OCI-LY7 (cell line): ENCODE results near the gene ERCC6L2. TPM values are rescaled to one million over a fixed set of nuclear protein-coding genes. Genes with fewer than 3 reads are reported as not detected.

ENCODE experiments used
- BruUV-seq: library from RNA; stranded (reverse); fragments of 400-500 nt; replicated peaks from 2 replicates; lab custom pipeline; 2021; lab: Mats Ljungman, UMichigan
- CTCF ChIA-PET: fragments of 300-600 bp; sonication (Branson Sonifier 250); formaldehyde crosslinking; loops from one replicate; lab custom pipeline; 2022; ENCODE audit warnings: antibody characterized with exemption; ENCODE audit not compliant: unreplicated experiment; lab: Charles Lee
- POLR2A ChIA-PET: fragments of 300-600 bp; sonication (Branson Sonifier 250); formaldehyde crosslinking; loops from one replicate; lab custom pipeline; 2022; ENCODE audit warnings: antibody characterized with exemption; lab: Charles Lee
- DNase-seq: peaks from one replicate; pipeline ENCODE4 v3.0.0-alpha.2; 2015; ENCODE audit warnings: low spot score
- H2AFZ ChIP-seq: fragments of 200-600 bp; sonication (generic), shearing (Covaris generic); 2 replicates; pipeline ENCODE4 v1.6.1; 2014; ENCODE audit warnings: mild to moderate bottlenecking, antibody characterized with exemption, low read length, moderate library complexity
- H3K27ac ChIP-seq: fragments of 200-600 bp; sonication (generic); 2 replicates; pipeline ENCODE4 v1.5.1; 2014; ENCODE audit warnings: mixed run types, low read depth, mild to moderate bottlenecking, moderate library complexity, low read length, inconsistent platforms; ENCODE audit not compliant: poor library complexity, severe bottlenecking
- H3K36me3 ChIP-seq: fragments of 200-600 bp; sonication (generic); 2 replicates; pipeline ENCODE4 v1.6.1; 2014; ENCODE audit warnings: mild to moderate bottlenecking, antibody characterized with exemption, low read length, moderate library complexity, mixed read lengths; ENCODE audit not compliant: insufficient read depth
- H3K4me1 ChIP-seq: fragments of 200-600 bp; sonication (generic); 2 replicates; pipeline ENCODE4 v1.5.1; 2014; ENCODE audit warnings: mild to moderate bottlenecking, low read length; ENCODE audit not compliant: insufficient read depth, poor library complexity, severe bottlenecking
- H3K4me2 ChIP-seq: fragments of 200-600 bp; sonication (generic); 2 replicates; pipeline ENCODE4 v1.6.1; 2014; ENCODE audit warnings: mild to moderate bottlenecking, low read length
- H3K4me3 ChIP-seq: fragments of 200-600 bp; sonication (generic); 2 replicates; pipeline ENCODE4 v1.5.1; 2014; ENCODE audit warnings: mild to moderate bottlenecking, low read depth, low read length; ENCODE audit not compliant: poor library complexity, severe bottlenecking
- H3K79me2 ChIP-seq: fragments of 200-600 bp; sonication (generic); 2 replicates; pipeline ENCODE4 v1.6.1; 2016; ENCODE audit warnings: low read depth, mild to moderate bottlenecking, low read length, moderate library complexity, mixed read lengths; ENCODE audit not compliant: insufficient read depth
- H3K9me2 ChIP-seq: fragments of 200-600 bp; sonication (generic); 2 replicates; pipeline ENCODE4 v1.6.1; 2016; ENCODE audit warnings: mild to moderate bottlenecking, low read length, mixed read lengths; ENCODE audit not compliant: insufficient read depth
- H3K9me3 ChIP-seq: fragments of 200-600 bp; sonication (generic); 2 replicates; pipeline ENCODE4 v1.6.1; 2014; ENCODE audit warnings: mild to moderate bottlenecking, mixed run types, low read length, mixed read lengths
- H4K20me1 ChIP-seq: fragments of 200-600 bp; sonication (generic); 2 replicates; pipeline ENCODE4 v1.6.1; 2014; ENCODE audit warnings: mild to moderate bottlenecking, antibody characterized with exemption, low read length, moderate library complexity, mixed read lengths; ENCODE audit not compliant: insufficient read depth
- EZH2phosphoT487 ChIP-seq: fragments of 200-600 bp; sonication (generic); IDR thresholded peaks from 2 replicates; pipeline ENCODE4 v1.6.1; 2018; ENCODE audit warnings: low read depth, borderline replicate concordance, mild to moderate bottlenecking, mixed run types, antibody characterized with exemption, low read length, moderate library complexity, mixed read lengths
- intact Hi-C: fragments of 100-400 bp; cut with micrococcal nuclease; formaldehyde crosslinking; loops from one replicate; pipeline ENCODE4 v1.10.0; 2022; ENCODE audit not compliant: unreplicated experiment
- small RNA-seq: library from RNA; depleted of rRNA; stranded (forward); fragments of <200 nt; gene quantifications from one replicate; pipeline ENCODE3, GENCODE V24; 2014
- total RNA-seq, 2 experiments: library from RNA; depleted of rRNA in 1 of 2; stranded (reverse); fragments of >200 nt in 1 of 2; shearing (Covaris generic) in 1 of 2; gene quantifications; 2 replicates each; pipeline ENCODE4 v1.2.3, GENCODE V29; 2014 to 2022
- TF ChIP-seq, protein P1 (sequence below): fragments of 200-600 bp; sonication (generic); conservative IDR thresholded peaks from 2 replicates; pipeline ENCODE4 v1.5.1; 2014; ENCODE audit warnings: mild to moderate bottlenecking, antibody characterized with exemption, low read length, moderate library complexity, mixed read lengths

Gene ERCC6L2
- total RNA-seq, 2 experiments from 2014 or later, result 34.9 to 38.7 TPM

DNA sequence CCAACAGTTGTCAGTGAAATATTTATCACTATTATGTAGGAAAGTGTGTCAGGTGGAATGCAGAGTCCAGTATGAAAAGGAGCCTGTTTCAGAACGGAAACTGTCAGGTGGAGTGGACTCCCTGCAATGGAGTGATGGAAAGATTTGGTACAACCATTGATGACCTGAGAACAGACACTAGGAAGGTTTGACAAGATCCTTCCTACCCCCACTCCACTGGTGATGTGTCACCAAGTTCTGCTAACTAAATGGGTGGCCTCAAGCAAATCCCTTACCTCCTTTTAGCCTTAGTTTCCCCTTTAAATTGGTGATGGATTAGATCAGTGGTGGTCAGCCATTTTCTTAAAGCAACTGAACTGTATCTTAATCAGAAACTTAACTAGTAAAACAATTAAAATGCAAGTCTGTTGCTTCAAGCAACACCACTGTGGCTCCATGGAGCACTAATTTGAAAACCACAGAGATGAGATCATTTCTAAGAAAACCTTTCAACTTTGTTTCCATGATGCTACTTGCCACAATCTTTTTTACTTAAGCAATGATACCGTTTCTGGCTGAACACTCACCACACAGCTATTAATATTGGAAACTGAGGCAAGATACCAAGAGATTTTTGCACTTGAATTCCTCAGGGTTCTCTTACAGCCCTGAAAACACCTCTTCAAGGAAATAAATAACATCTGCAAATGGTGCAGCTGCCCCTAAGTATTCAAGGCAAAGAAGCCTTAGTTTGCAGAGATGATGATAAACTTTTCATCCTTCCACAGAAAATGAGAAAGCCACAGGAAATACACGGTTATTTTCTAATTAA is 140.6 kb downstream of the ERCC6L2 start:
- ChIA-PET POLR2A (no interaction called here), CTCF (interaction anchor here (0.6 kb wide), 1 partner anchor 9 kb away, joined by 3 read pairs; no protein-coding TSS in a partner anchor)
- no peak overlapping the region for H3K4me3 ChIP-seq
- intact Hi-C loops, result no loop called here
- peaks cover 23% of the 10 kb centered on the region; the same call in 1 of the 2 replicates for H3K36me3 ChIP-seq
- H3K4me1 ChIP-seq, result no peaks in the 10 kb centered on the region
- H2AFZ ChIP-seq, result no peak overlapping the region
- no peak for DNase-seq
- TF ChIP-seq, protein P1, sequence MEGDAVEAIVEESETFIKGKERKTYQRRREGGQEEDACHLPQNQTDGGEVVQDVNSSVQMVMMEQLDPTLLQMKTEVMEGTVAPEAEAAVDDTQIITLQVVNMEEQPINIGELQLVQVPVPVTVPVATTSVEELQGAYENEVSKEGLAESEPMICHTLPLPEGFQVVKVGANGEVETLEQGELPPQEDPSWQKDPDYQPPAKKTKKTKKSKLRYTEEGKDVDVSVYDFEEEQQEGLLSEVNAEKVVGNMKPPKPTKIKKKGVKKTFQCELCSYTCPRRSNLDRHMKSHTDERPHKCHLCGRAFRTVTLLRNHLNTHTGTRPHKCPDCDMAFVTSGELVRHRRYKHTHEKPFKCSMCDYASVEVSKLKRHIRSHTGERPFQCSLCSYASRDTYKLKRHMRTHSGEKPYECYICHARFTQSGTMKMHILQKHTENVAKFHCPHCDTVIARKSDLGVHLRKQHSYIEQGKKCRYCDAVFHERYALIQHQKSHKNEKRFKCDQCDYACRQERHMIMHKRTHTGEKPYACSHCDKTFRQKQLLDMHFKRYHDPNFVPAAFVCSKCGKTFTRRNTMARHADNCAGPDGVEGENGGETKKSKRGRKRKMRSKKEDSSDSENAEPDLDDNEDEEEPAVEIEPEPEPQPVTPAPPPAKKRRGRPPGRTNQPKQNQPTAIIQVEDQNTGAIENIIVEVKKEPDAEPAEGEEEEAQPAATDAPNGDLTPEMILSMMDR, result no peak
- TF ChIP-seq EZH2phosphoT487, result no peak
- no peaks in the 10 kb centered on the region for H3K9me3 ChIP-seq
- no peak overlapping the region for H3K4me2 ChIP-seq
- no peaks in the 10 kb centered on the region for H4K20me1 ChIP-seq
- H3K79me2 ChIP-seq, result no peaks in the 10 kb centered on the region
- H3K9me2 ChIP-seq, result no peaks in the 10 kb centered on the region
- no TSS peak for BruUV-seq
- no peak overlapping the region for H3K27ac ChIP-seq

Small RNAs within 50 kb of the gene (small RNA-seq; reads per million reads assigned to genes)
- gene RNA5SP289 (3.1 reads per million, percentile 86 among the genes with 10 or more reads in this experiment), gene RNU2-46P (9.5 reads per million, percentile 95 among the genes with 10 or more reads in this experiment)
